Astrocyte of the cerebellum (primary cell): ENCODE results near the gene CAMTA1.
"Not testable (repeated sequence)": the region's sequence is repeated elsewhere in the genome, so short reads cannot be mapped to it uniquely, and the experiment has no call there.

Experiments
- DNase-seq: peaks from one replicate; pipeline ENCODE4 v3.0.0-alpha.2; 2011; ENCODE audit warnings: low read depth
- H3K4me3 ChIP-seq: 2 replicates; pipeline ENCODE4 v1.5.1; 2011; ENCODE audit warnings: mild to moderate bottlenecking, low read depth, low read length, moderate library complexity
- CTCF ChIP-seq: IDR thresholded peaks from 2 replicates; pipeline ENCODE4 v1.5.1; 2012; ENCODE audit warnings: low read length, low read depth, moderate library complexity, mild to moderate bottlenecking; ENCODE audit errors: missing control alignments
- in situ Hi-C: cut with HindIII; loops from 2 replicates; pipeline ENCODE4 v1.10.0; 2017; ENCODE audit warnings: low sequenced_read_pairs

The CAMTA1 gene

GRCh38 chr1:7146710-7147109 lies 361.5 kb downstream of the CAMTA1 start:
- in situ Hi-C loops = no loop called here
- no peak for DNase-seq
- no peak for TF ChIP-seq CTCF
- no peak overlapping the region for H3K4me3 ChIP-seq

GRCh38 chr1:7147581-7148282 lies 362.5 kb downstream of the CAMTA1 start:
- DNase-seq, in situ Hi-C loops: not testable (repeated sequence)

GRCh38 chr1:7149080-7149838 lies 364.0 kb downstream of the CAMTA1 start:
- no peak overlapping the region for H3K4me3 ChIP-seq
- TF ChIP-seq CTCF = no peak
- DNase-seq = no peak
- in situ Hi-C loops = no loop called here

More at GRCh38 chr1:7147581-7148282, 362.5 kb downstream of the CAMTA1 start:
- not testable (repeated sequence) for H3K4me3 ChIP-seq

- no peak for TF ChIP-seq CTCF
- in situ Hi-C loops = no loop called here
- H3K4me3 ChIP-seq = no peak overlapping the region
- no peak for DNase-seq
These were observed 365.5 kb downstream of the CAMTA1 start for GRCh38 chr1:7150724-7151280.

- TF ChIP-seq CTCF = no peak
- no peak overlapping the region for H3K4me3 ChIP-seq
- in situ Hi-C loops = no loop called here
- DNase-seq = no peak
These were observed 366.7 kb downstream of the CAMTA1 start for GRCh38 chr1:7151978-7152377.

- no peak for DNase-seq
- TF ChIP-seq CTCF = no peak
- in situ Hi-C loops = no loop called here
- H3K4me3 ChIP-seq = no peak overlapping the region
These were observed 367.4 kb downstream of the CAMTA1 start for GRCh38 chr1:7152655-7153054.

- in situ Hi-C loops = no loop called here
- H3K4me3 ChIP-seq = no peak overlapping the region
- no peak for TF ChIP-seq CTCF
- no peak for DNase-seq
These were observed 368.2 kb downstream of the CAMTA1 start for GRCh38 chr1:7153464-7153863.
